K562 treated with DMSO at 1 percent for 48 hours (cell line): ENCODE results near the gene ANP32A. TPM values are rescaled to one million over a fixed set of nuclear protein-coding genes. Genes with fewer than 3 reads are reported as not detected.

Experiments
- total RNA-seq: library from RNA; unstranded; fragments of 300-600 nt; gene quantifications from 2 replicates; pipeline ENCODE4 v1.2.3, GENCODE V29; 2022; ENCODE audit warnings: low replicate concordance; ENCODE audit errors: extremely low read depth

Gene ANP32A
- not detected in 2 replicates for total RNA-seq

GRCh38 chr15:68820295-68821189, at the start of gene ANP32A:
TSS of gene ANP32A (minus strand) at chr15:68820895. CDS start at chr15:68820751, 144 bp downstream.

Other genes with a start within 250 kb of the ANP32A start
- not detected in 2 replicates for gene CORO2B, start 241.9 kb downstream of the ANP32A start, total RNA-seq
- not detected in 2 replicates for gene SPESP1, start 109.6 kb upstream of the ANP32A start, total RNA-seq
- not detected in 2 replicates for gene NOX5, start 193.8 kb upstream of the ANP32A start, total RNA-seq